Measurements from ENCODE around the gene MAPKAPK3. TPM values are rescaled to one million over a fixed set of nuclear protein-coding genes. Genes with fewer than 3 reads are reported as not detected.
"Not testable (repeated sequence)": the region's sequence is repeated elsewhere in the genome, so short reads cannot be mapped to it uniquely, and the experiment has no call there.

Gene MAPKAPK3
- total RNA-seq, 1 donor from 2014 or later: 359 TPM

- TF ChIP-seq CTCF (IDR thresholded peaks at IDR 0.05; ENCODE audit: borderline replicate concordance): no peak
- H3K27ac ChIP-seq (replicated peaks): peak within 1 kb of the TSS; percentile 12
Measured at GRCh38 chr3:50674349-50675178, 57.6 kb downstream of the MAPKAPK3 start, which contains the start of gene DOCK3. Gene DOCK3, plus strand, starts transcription at chr3:50674927. Its CDS starts 337 bp downstream, at chr3:50675264.

GRCh38 chr3:50675179-50676030 is 58.5 kb downstream of the MAPKAPK3 start:
- Histone ChIP-seq H3K27ac (replicated peaks) (peak overlapping the region; percentile 12), H3K27me3 (ENCODE audit: low read depth) (peaks cover 59% of the 10 kb centered on the region), H3K4me3 (peak overlapping the region; percentile 69), H3K36me3 (no peaks in the 10 kb centered on the region), H3K4me1 (peaks cover 19% of the 10 kb centered on the region), H3K9me3 (replicated peaks) (no peaks in the 10 kb centered on the region)
- intact Hi-C loops (cut with micrococcal nuclease): no loop called here
- TF ChIP-seq CTCF (IDR thresholded peaks at IDR 0.05; ENCODE audit: borderline replicate concordance): peak; percentile 65
- peak; percentile 55 for DNase-seq

More at GRCh38 chr3:50674349-50675178, 57.6 kb downstream of the MAPKAPK3 start, which contains the start of gene DOCK3:
- no peaks in the 10 kb centered on the region for H3K9me3 ChIP-seq (replicated peaks)
- H3K36me3 ChIP-seq: no peaks in the 10 kb centered on the region
- peaks cover 53% of the 10 kb centered on the region for H3K27me3 ChIP-seq (ENCODE audit: low read depth)
- intact Hi-C loops (cut with micrococcal nuclease): no loop called here
- peak; percentile 49 for DNase-seq
- H3K4me3 ChIP-seq: peak within 1 kb of the TSS; percentile 69
- H3K4me1 ChIP-seq: peaks cover 19% of the 10 kb centered on the region

GRCh38 chr3:50676031-50676705 is 59.2 kb downstream of the MAPKAPK3 start:
- no peak overlapping the region for H3K27ac ChIP-seq (replicated peaks)
- no peaks in the 10 kb centered on the region for H3K9me3 ChIP-seq (replicated peaks)
- no peaks in the 10 kb centered on the region for H3K36me3 ChIP-seq
- H3K4me3 ChIP-seq: no peak overlapping the region
- H3K27me3 ChIP-seq (ENCODE audit: low read depth): peaks cover 67% of the 10 kb centered on the region
- H3K4me1 ChIP-seq: peaks cover 16% of the 10 kb centered on the region
- no peak for DNase-seq
- TF ChIP-seq CTCF (IDR thresholded peaks at IDR 0.05; ENCODE audit: borderline replicate concordance): no peak
- intact Hi-C loops (cut with micrococcal nuclease): no loop called here

GRCh38 chr3:50687127-50687751 is 70.3 kb downstream of the MAPKAPK3 start:
- no peak for TF ChIP-seq CTCF (IDR thresholded peaks at IDR 0.05; ENCODE audit: borderline replicate concordance)
- H3K27ac ChIP-seq (replicated peaks): peak overlapping the region; percentile 47
- peaks cover 10% of the 10 kb centered on the region for H3K27me3 ChIP-seq (ENCODE audit: low read depth)
- no peak overlapping the region for H3K4me3 ChIP-seq
- H3K4me1 ChIP-seq: peaks cover 13% of the 10 kb centered on the region
- no peaks in the 10 kb centered on the region for H3K9me3 ChIP-seq (replicated peaks)
- DNase-seq: no peak
- intact Hi-C loops (cut with micrococcal nuclease): no loop called here
- H3K36me3 ChIP-seq: no peaks in the 10 kb centered on the region

- Histone ChIP-seq H3K27ac (replicated peaks) (peak overlapping the region; percentile 47), H3K27me3 (ENCODE audit: low read depth) (peaks cover 6% of the 10 kb centered on the region), H3K36me3 (no peaks in the 10 kb centered on the region), H3K4me1 (peaks cover 13% of the 10 kb centered on the region), H3K4me3 (no peak overlapping the region), H3K9me3 (replicated peaks) (no peaks in the 10 kb centered on the region)
- intact Hi-C loops (cut with micrococcal nuclease): no loop called here
- TF ChIP-seq CTCF (IDR thresholded peaks at IDR 0.05; ENCODE audit: borderline replicate concordance): no peak
- DNase-seq: no peak
Measured at GRCh38 chr3:50687916-50688315, 71.0 kb downstream of the MAPKAPK3 start.

GRCh38 chr3:50688602-50689001 is 71.7 kb downstream of the MAPKAPK3 start:
- DNase-seq; H3K27ac ChIP-seq (replicated peaks); H3K9me3 ChIP-seq (replicated peaks); H3K36me3 ChIP-seq; intact Hi-C loops (cut with micrococcal nuclease); H3K4me3 ChIP-seq; H3K27me3 ChIP-seq (ENCODE audit: low read depth): not testable (repeated sequence)
- H3K4me1 ChIP-seq: peaks cover 13% of the 10 kb centered on the region

Measured in left ventricle myocardium inferior (tissue), 1 donor.